Transverse colon (tissue), 4 donors: ENCODE measurements around the gene RUSF1. TPM values are rescaled to one million over a fixed set of nuclear protein-coding genes. Genes with fewer than 3 reads are reported as not detected.

Experiments
- DNase-seq: peaks from one replicate; pipeline ENCODE4 v3.0.0-alpha.2; 2019
- H3K27ac ChIP-seq, 4 donors: fragments of 200-600 bp; sonication (generic); 2 replicates each; pipeline ENCODE4 v1.5.1; 2016 to 2018; ENCODE audit warnings: inconsistent platforms in 4 of 4
- H3K27me3 ChIP-seq: fragments of 200-600 bp; sonication (generic); 2 replicates; pipeline ENCODE4 v1.5.1; 2017; ENCODE audit warnings: inconsistent platforms
- H3K36me3 ChIP-seq, 4 donors: fragments of 200-600 bp; sonication (generic); 2 replicates each; pipeline ENCODE4 v1.5.1; 2017 to 2019; ENCODE audit warnings: inconsistent platforms in 4 of 4
- H3K4me1 ChIP-seq, 4 donors: fragments of 200-600 bp; sonication (generic); 2 replicates each; pipeline ENCODE4 v1.5.1; 2017 to 2020; ENCODE audit warnings: inconsistent platforms in 4 of 4
- H3K4me3 ChIP-seq, 4 donors: fragments of 200-600 bp; sonication (generic); 1 replicate in 1 of 4; 2 replicates in 3 of 4; pipeline versions ENCODE4 v1.5.1 to v1.6.1; 2017 to 2019; ENCODE audit warnings: inconsistent platforms in 4 of 4
- H3K9me3 ChIP-seq, 2 donors: fragments of 200-600 bp; sonication (generic); 2 replicates each; pipeline ENCODE4 v1.5.1; 2017 to 2019; ENCODE audit warnings: inconsistent platforms in 2 of 2
- EP300 ChIP-seq: sonication (generic); formaldehyde crosslinking; IDR thresholded peaks from one replicate; pipeline ENCODE4 v1.6.1; 2017; ENCODE audit warnings: antibody characterized with exemption, low read depth
- POLR2A ChIP-seq: fragments of 450-650 bp; IDR thresholded peaks from one replicate; pipeline ENCODE4 v1.6.1; 2016; ENCODE audit warnings: antibody characterized with exemption, mild to moderate bottlenecking, moderate library complexity
- POLR2AphosphoS5 ChIP-seq, 3 donors: sonication (generic); formaldehyde crosslinking; IDR thresholded peaks; one replicate each; pipeline ENCODE4 v1.6.1; 2016; ENCODE audit warnings: antibody characterized with exemption in 3 of 3
- WGBS, 2 donors: methylation state at CpG; one replicate each; pipeline ENCODE4 v1.1.5; 2018; ENCODE audit warnings: low coverage in 1 of 2; 5-methylcytosine and 5-hydroxymethylcytosine counted together
- in situ Hi-C, 4 donors: fragments of 200-750 bp; cut with MboI; loops; one replicate each; pipeline versions ENCODE4 v1.15.0 to v1.15.1; 2017; ENCODE audit warnings: low sequenced_read_pairs in 3 of 4, low pct_ligation_motif_present in 1 of 4, low pct_unique_long_range_greater_than_20kb in 1 of 4
- intact Hi-C: fragments of 100-400 bp; cut with DNase I; formaldehyde crosslinking; loops from one replicate; pipeline ENCODE4 v1.15.1; 2023; ENCODE audit warnings: low total_unique reads
- total RNA-seq, 4 donors: library from RNA; depleted of rRNA; stranded (reverse); fragments of >200 nt; gene quantifications; one replicate each; pipeline ENCODE4 v1.1.0, GENCODE V29; 2016
- TF ChIP-seq, protein P1 (sequence below), 5 experiments: fragments of 200-600 bp in 3 of 5; fragments of 450-650 bp in 2 of 5; sonication (generic) in 3 of 5; IDR thresholded peaks; 1 replicate in 2 of 5; 2 replicates in 3 of 5; pipeline ENCODE4 v1.5.1; 2016 to 2017; ENCODE audit warnings: antibody characterized with exemption in 5 of 5, inconsistent platforms in 3 of 5, mild to moderate bottlenecking in 2 of 5, moderate library complexity in 1 of 5

Gene RUSF1
- total RNA-seq, 4 donors from 2014 or later, result 49.2 to 86.5 (median 71.3) TPM

DNA sequence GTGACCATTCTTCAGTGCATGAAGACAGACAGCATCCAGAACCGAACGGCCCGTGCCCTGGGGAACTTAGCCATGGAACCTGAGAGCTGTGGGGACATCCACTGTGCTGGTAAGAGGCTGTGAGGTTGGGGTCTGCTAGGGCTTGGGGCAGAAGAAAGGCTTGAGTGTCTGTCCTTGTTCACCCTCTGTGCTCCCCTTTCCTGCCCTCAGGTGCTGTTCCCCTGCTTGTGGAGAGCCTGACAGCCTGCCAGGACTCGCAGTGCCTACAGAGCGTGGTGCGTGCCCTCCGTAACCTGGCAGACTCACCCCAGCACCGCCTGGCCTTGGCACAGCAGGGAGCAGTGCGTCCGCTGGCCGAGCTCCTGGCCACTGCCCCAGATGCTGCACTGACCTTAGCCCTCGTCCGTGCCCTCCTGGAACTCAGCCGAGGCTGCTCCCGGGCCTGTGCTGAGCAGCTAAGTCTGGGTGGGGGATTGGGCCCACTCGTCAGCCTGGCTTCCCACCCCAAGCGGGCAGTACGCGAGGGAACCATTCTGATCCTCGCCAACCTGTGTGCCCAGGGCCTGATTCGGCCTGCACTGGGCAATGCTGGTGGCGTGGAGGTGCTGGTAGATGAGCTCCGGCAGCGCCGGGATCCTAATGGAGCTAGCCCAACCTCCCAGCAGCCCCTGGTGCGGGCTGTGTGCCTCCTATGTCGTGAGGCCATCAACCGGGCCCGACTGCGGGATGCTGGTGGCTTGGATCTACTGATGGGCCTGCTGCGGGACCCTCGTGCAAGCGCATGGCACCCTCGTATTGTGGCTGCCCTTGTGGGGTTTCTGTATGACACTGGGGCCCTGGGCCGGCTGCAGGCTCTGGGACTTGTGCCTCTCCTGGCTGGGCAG is 46.0 kb downstream of the RUSF1 start:
- Histone ChIP-seq H3K4me3 (no peak overlapping the region), H3K4me1 (peaks cover 15 to 21% (median 20%) of the 10 kb centered on the region in 4 donors), H3K27me3 (no peaks in the 10 kb centered on the region), H3K27ac (no peak overlapping the region), H3K36me3 (peaks cover 0 to 10% (median 2%) of the 10 kb centered on the region in 4 donors), H3K9me3 (no peaks in the 10 kb centered on the region)
- TF ChIP-seq POLR2A (no peak), POLR2AphosphoS5 (IDR thresholded peaks at IDR 0.05) (no peak), EP300 (no peak)
- TF ChIP-seq, protein P1, sequence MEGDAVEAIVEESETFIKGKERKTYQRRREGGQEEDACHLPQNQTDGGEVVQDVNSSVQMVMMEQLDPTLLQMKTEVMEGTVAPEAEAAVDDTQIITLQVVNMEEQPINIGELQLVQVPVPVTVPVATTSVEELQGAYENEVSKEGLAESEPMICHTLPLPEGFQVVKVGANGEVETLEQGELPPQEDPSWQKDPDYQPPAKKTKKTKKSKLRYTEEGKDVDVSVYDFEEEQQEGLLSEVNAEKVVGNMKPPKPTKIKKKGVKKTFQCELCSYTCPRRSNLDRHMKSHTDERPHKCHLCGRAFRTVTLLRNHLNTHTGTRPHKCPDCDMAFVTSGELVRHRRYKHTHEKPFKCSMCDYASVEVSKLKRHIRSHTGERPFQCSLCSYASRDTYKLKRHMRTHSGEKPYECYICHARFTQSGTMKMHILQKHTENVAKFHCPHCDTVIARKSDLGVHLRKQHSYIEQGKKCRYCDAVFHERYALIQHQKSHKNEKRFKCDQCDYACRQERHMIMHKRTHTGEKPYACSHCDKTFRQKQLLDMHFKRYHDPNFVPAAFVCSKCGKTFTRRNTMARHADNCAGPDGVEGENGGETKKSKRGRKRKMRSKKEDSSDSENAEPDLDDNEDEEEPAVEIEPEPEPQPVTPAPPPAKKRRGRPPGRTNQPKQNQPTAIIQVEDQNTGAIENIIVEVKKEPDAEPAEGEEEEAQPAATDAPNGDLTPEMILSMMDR (IDR thresholded peaks at IDR 0.05), result no peak
- WGBS, 2 donors, result 94% methylated on average over 7 to 34 of the region's 35 CpGs
- DNase-seq, result no peak
- in situ Hi-C loops, result loop anchor here in 2 of 4 donors (25.0 kb wide), 2 partner anchors 425 to 475 kb away; partner anchors contain the start of gene HSD3B7 (in 1 of the 2)
- intact Hi-C loops, result no loop called here

DNA sequence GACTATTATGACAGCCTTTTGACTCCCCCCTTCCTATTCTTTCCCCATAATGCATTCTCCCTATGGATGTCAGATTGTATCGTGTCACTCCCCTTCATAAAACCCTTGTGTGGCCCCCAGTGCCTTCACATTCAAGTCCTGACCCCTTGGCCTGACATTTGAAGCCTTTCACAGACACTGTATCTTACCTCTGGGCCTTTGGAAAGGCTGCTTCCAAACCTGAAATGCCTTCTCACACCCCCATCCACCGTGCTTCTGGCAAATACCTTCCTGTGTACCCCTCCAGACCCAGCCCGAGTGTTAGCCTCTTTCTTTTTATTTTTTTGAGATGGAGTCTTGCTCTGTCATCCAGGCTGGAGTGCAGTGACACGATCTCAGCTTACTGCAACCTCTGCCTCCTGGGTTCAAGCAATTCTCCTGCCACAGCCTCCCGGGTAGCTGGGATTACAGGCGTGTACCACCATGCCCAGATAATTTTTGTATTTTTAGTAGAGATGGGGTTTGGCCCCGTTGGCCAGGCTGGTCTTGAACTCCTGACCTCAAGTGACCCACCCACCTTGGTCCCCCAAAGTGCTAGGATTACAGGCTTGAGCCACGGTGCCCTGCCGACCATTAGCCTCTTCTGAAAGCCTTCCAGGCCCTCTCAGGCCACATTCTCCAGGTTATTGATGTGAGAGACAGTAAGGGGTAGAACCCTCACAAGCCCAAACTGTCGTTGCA is 46.8 kb downstream of the RUSF1 start:
- intact Hi-C loops (no loop called here), in situ Hi-C loops (loop anchor here in 2 of 4 donors (25.0 kb wide), 2 partner anchors 426 to 474 kb away; partner anchors contain the start of gene HSD3B7 (in 1 of the 2))
- Histone ChIP-seq H3K27me3 (no peaks in the 10 kb centered on the region), H3K36me3 (peaks cover 0 to 10% (median 2%) of the 10 kb centered on the region in 4 donors), H3K4me3 (no peak overlapping the region), H3K27ac (peak overlapping the region in 1 of 4 donors; percentile 97), H3K9me3 (no peaks in the 10 kb centered on the region), H3K4me1 (peaks cover 22 to 29% (median 28%) of the 10 kb centered on the region in 4 donors)
- DNase-seq, result no peak
- 85 to 91% methylated on average over 6 to 10 of the region's 10 CpGs for WGBS, 2 donors
- no peak for TF ChIP-seq EP300
- TF ChIP-seq, protein P1 (IDR thresholded peaks at IDR 0.05), result no peak
- TF ChIP-seq POLR2AphosphoS5 (IDR thresholded peaks at IDR 0.05), result no peak
- TF ChIP-seq POLR2A, result no peak

DNA sequence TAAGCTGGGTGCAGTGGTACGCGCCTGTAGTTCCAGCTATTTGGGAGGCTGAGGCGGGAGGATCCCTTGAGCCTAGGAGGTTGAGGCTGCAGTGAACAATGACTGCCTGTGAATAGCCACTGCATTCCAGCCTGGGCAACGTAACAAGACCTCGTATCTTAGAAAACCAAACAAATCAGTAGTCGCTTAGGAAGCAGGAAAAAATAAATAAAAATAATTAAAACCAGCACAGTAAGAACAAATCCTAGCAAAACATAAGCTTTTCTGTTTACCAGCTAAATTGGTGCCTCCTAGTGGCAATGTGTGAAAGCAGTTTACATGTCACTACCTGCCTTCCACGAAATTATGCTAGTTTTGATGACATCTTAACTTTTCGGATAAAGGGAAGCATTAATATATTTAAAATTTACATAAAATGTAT is 47.6 kb downstream of the RUSF1 start:
- WGBS, 2 donors, result 38 to 45% methylated on average over 7 to 8 of the region's 8 CpGs
- no peak for TF ChIP-seq POLR2AphosphoS5 (IDR thresholded peaks at IDR 0.05)
- TF ChIP-seq, protein P1 (IDR thresholded peaks at IDR 0.05), result peak; percentile 54 to 70 (median 67)
- H3K36me3 ChIP-seq, result peaks cover 0 to 7% (median 2%) of the 10 kb centered on the region in 4 donors
- intact Hi-C loops (no loop called here), in situ Hi-C loops (loop anchor here in 2 of 4 donors (25.0 kb wide), 2 partner anchors 427 to 473 kb away; partner anchors contain the start of gene HSD3B7 (in 1 of the 2))
- H3K4me1 ChIP-seq, result peaks cover 22 to 36% (median 33%) of the 10 kb centered on the region in 4 donors
- no peaks in the 10 kb centered on the region for H3K9me3 ChIP-seq
- H3K27me3 ChIP-seq, result no peaks in the 10 kb centered on the region
- DNase-seq, result no peak
- H3K27ac ChIP-seq, result peak overlapping the region; percentile 97 to 99 (median 98)
- H3K4me3 ChIP-seq, result peak overlapping the region in 1 of 4 donors; percentile 73
